Kidney tubule cell (primary cell): Measurements from ENCODE around the gene MMP17.
"Not testable (repeated sequence)": the region's sequence is repeated elsewhere in the genome, so short reads cannot be mapped to it uniquely, and the experiment has no call there.

Source experiments
- DNase-seq: peaks from one replicate; pipeline ENCODE4 v3.0.0-alpha.2; 2018; ENCODE audit warnings: low spot score

The MMP17 gene

GRCh38 chr12:131800594-131801135 lies 27.5 kb upstream of the MMP17 start:
- DNase-seq: no peak

- no peak for DNase-seq
Observed at GRCh38 chr12:131801254-131801866, 26.8 kb upstream of the MMP17 start.

- peak; percentile 44 for DNase-seq
Observed at GRCh38 chr12:131803961-131804521, 24.2 kb upstream of the MMP17 start.

GRCh38 chr12:131805421-131805820 lies 22.8 kb upstream of the MMP17 start:
- no peak for DNase-seq

GRCh38 chr12:131806674-131807073 lies 21.5 kb upstream of the MMP17 start:
- no peak for DNase-seq

- DNase-seq: no peak
Observed at GRCh38 chr12:131808744-131809371, 19.3 kb upstream of the MMP17 start.

- DNase-seq: not testable (repeated sequence)
Observed at GRCh38 chr12:131809476-131810254, 18.5 kb upstream of the MMP17 start.

GRCh38 chr12:131810726-131811125 lies 17.5 kb upstream of the MMP17 start:
- no peak for DNase-seq

GRCh38 chr12:131815131-131815530 lies 13.1 kb upstream of the MMP17 start:
- DNase-seq: no peak

GRCh38 chr12:131816495-131816894 lies 11.7 kb upstream of the MMP17 start:
- no peak for DNase-seq

GRCh38 chr12:131817241-131817640 lies 11.0 kb upstream of the MMP17 start:
- DNase-seq: no peak

- no peak for DNase-seq
Observed at GRCh38 chr12:131818821-131819585, 9.2 kb upstream of the MMP17 start.

GRCh38 chr12:131824450-131824849 lies 3.7 kb upstream of the MMP17 start:
- no peak for DNase-seq

- DNase-seq: no peak
Observed at GRCh38 chr12:131825146-131825892, 2.9 kb upstream of the MMP17 start.

- DNase-seq: no peak
Observed at GRCh38 chr12:131826097-131826928, 1.9 kb upstream of the MMP17 start.

- no peak for DNase-seq
Observed at GRCh38 chr12:131828671-131829355, 620 bp downstream of the MMP17 start.

- no peak for DNase-seq
Observed at GRCh38 chr12:131829356-131829747, 1.2 kb downstream of the MMP17 start.

GRCh38 chr12:131829791-131830334 lies 1.7 kb downstream of the MMP17 start:
- no peak for DNase-seq

GRCh38 chr12:131830335-131830913 lies 2.2 kb downstream of the MMP17 start:
- peak; percentile 72 for DNase-seq
